Activated B cell treated with CpG ODN at 0.5 μM for 24 hours (primary cell): ENCODE results near the gene TRABD2B. TPM values are rescaled to one million over a fixed set of nuclear protein-coding genes. Genes with fewer than 3 reads are reported as not detected.

Source experiments
- ATAC-seq: fragments of 200-7000 bp; cut with Tn5 transposase; one replicate; pipeline ENCODE4 v1.10.0; 2021; ENCODE audit warnings: low read depth, mild to moderate bottlenecking, moderate library complexity
- CTCF ChIA-PET: fragments of 350-600 bp; sonication (Branson Sonifier 250); formaldehyde crosslinking; loops from one replicate; lab custom pipeline; 2021; ENCODE audit warnings: antibody characterized with exemption; lab: Charles Lee
- POLR2A ChIA-PET: fragments of 350-600 bp; sonication (Branson Sonifier 250); formaldehyde crosslinking; loops from one replicate; lab custom pipeline; 2021; ENCODE audit warnings: antibody characterized with exemption; lab: Charles Lee
- DNase-seq: peaks from one replicate; pipeline ENCODE4 v3.0.0; 2022
- H3K27ac Mint-ChIP-seq: one replicate; pipeline ENCODE4 v1.8.0; 2020; ENCODE audit warnings: mixed read lengths
- H3K27me3 Mint-ChIP-seq: one replicate; pipeline ENCODE4 v1.8.0; 2021; ENCODE audit warnings: mixed read lengths
- H3K36me3 Mint-ChIP-seq: one replicate; pipeline ENCODE4 v1.8.0; 2021; ENCODE audit warnings: low read depth, mixed read lengths
- H3K4me1 Mint-ChIP-seq: one replicate; pipeline ENCODE4 v1.8.0; 2021; ENCODE audit warnings: mixed read lengths
- H3K4me3 Mint-ChIP-seq: one replicate; pipeline ENCODE4 v1.8.0; 2020; ENCODE audit warnings: mild to moderate bottlenecking, mixed read lengths
- H3K9me3 Mint-ChIP-seq: one replicate; pipeline ENCODE4 v1.8.0; 2020; ENCODE audit warnings: mixed read lengths
- intact Hi-C: fragments of 100-400 bp; cut with micrococcal nuclease; formaldehyde crosslinking; loops from one replicate; pipeline ENCODE4 v1.15.1; 2024
- total RNA-seq: library from RNA; stranded (reverse); gene quantifications from 2 replicates; pipeline ENCODE4 v1.2.3, GENCODE V29; 2022
- TF ChIP-seq, protein P1 (sequence below): fragments of 200-600 bp; IDR thresholded peaks from one replicate; pipeline ENCODE4 v1.8.0; 2022; ENCODE audit warnings: antibody characterized with exemption, mild to moderate bottlenecking

Gene TRABD2B
- total RNA-seq, 1 donor from 2014 or later = not detected

DNA sequence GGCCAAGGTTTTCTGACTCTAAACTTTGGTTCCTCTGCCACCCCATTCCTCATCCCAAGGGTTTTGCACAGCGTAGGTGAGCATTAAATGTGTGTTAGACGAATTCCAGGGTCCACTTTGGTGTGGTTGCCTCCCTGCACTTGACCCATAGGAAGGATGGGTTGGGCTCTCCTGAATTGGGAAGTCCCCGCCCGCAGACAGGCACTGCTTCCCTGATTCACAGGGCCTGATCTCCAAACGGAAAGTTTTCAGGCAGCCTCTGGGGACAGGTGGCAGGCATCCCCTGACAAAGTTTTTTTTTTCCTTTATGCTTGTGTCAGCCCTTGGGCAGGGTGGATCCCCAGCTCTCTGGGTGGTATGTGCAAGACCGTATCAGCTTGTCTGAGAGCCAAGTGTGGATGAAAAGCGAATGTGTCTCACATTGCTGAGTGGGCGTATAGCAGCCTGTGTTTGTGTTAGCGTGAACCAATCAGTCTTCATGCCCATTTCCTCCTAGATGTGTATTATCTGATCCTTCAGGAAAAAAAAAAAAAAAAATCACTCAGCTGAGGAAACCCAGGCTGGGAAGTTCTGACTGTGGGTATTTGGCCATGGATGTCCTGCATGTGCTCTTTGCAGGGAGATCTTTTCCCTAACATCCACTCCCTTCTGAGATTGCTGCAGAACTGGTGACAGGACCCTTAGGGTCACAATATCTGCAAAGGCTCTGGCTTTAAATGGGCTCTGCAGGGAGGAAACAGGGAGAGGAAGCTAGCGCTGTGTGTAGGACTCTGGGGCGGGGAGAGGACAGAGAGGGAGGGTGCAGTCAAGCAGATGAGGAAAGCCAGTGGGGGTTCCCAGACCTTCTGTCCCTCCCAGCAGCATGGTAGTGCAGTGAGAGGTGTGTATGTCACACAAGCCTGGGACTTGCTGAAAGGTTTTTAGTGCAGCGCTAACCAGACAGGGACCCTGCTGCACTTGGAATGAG is 42.2 kb upstream of the TRABD2B start:
- TF ChIP-seq, protein P1, sequence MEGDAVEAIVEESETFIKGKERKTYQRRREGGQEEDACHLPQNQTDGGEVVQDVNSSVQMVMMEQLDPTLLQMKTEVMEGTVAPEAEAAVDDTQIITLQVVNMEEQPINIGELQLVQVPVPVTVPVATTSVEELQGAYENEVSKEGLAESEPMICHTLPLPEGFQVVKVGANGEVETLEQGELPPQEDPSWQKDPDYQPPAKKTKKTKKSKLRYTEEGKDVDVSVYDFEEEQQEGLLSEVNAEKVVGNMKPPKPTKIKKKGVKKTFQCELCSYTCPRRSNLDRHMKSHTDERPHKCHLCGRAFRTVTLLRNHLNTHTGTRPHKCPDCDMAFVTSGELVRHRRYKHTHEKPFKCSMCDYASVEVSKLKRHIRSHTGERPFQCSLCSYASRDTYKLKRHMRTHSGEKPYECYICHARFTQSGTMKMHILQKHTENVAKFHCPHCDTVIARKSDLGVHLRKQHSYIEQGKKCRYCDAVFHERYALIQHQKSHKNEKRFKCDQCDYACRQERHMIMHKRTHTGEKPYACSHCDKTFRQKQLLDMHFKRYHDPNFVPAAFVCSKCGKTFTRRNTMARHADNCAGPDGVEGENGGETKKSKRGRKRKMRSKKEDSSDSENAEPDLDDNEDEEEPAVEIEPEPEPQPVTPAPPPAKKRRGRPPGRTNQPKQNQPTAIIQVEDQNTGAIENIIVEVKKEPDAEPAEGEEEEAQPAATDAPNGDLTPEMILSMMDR = no peak
- Mint-ChIP-seq H3K4me3 (no peak overlapping the region), H3K36me3 (no peaks in the 10 kb centered on the region), H3K27ac (no peak overlapping the region), H3K9me3 (no peaks in the 10 kb centered on the region), H3K4me1 (no peaks in the 10 kb centered on the region), H3K27me3 (peaks cover 16% of the 10 kb centered on the region)
- DNase-seq (no peak), ATAC-seq (no peak)
- intact Hi-C loops = no loop called here
- POLR2A ChIA-PET = no interaction called here
- CTCF ChIA-PET = no interaction called here

DNA sequence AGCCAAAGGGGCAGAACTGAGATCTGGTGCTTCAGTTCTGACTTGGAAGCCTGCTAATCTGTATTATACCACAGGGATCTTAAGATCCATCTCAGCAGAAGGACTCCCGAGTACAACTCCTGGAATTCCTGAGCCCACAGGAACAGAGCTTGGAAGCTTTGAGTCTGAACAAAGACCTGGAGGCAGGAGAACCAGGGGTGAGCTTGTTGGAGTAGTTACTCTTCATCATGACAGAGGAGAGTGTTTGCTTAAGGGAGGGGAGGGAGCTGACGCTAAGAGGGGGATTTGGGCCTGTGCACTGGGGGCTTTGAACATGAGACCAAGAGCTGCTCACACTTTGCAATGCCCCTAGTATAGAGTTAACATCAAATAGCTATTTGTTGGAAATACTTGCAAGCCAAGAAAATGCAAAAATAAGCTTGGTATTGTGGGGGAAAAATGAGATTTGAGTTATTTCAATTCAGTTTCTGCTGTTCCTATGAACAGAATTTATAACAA is 41.1 kb upstream of the TRABD2B start:
- ATAC-seq = no peak
- Mint-ChIP-seq H3K27ac (no peak overlapping the region), H3K4me3 (no peak overlapping the region), H3K36me3 (no peaks in the 10 kb centered on the region), H3K4me1 (no peaks in the 10 kb centered on the region), H3K27me3 (peaks cover 16% of the 10 kb centered on the region), H3K9me3 (no peaks in the 10 kb centered on the region)
- ChIA-PET POLR2A (no interaction called here), CTCF (no interaction called here)
- intact Hi-C loops = no loop called here
- no peak for DNase-seq
- TF ChIP-seq, protein P1 = no peak

DNA sequence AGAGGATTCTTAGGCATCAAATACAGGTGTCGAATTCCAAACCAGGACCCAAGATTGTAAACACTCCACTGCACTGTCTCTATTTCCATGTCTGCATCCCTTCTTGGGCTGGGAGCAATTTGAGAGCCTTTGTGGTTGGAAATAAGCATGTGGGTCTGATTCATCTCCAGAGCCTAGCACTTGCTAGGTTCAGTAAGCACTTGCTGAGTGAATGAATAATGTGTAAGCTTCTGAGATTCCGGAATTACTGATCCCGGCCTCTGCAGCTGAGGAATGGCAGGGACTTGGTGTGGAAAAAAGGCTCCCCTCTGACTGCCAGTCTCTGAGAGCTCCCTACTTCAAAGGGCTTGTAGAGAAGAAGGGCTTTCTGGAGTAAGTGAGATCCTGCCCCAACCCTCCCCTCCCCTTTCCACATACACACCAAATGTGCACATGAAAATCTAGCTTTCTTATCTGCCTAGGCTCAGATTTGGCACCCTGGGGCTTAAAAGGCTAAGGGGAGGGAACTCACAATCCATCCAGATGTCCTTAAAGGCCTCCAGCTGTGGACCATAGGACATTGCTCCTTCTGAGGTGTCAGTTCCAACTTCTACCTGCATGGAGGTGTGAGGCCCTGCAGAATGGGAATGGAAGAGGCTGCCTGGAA is 39.6 kb upstream of the TRABD2B start:
- Mint-ChIP-seq H3K36me3 (no peaks in the 10 kb centered on the region), H3K4me3 (no peak overlapping the region), H3K27me3 (peaks cover 16% of the 10 kb centered on the region), H3K27ac (no peak overlapping the region), H3K4me1 (no peaks in the 10 kb centered on the region), H3K9me3 (no peaks in the 10 kb centered on the region)
- CTCF ChIA-PET = no interaction called here
- ATAC-seq (no peak), DNase-seq (no peak)
- POLR2A ChIA-PET = no interaction called here
- TF ChIP-seq, protein P1 = no peak
- intact Hi-C loops = no loop called here

DNA sequence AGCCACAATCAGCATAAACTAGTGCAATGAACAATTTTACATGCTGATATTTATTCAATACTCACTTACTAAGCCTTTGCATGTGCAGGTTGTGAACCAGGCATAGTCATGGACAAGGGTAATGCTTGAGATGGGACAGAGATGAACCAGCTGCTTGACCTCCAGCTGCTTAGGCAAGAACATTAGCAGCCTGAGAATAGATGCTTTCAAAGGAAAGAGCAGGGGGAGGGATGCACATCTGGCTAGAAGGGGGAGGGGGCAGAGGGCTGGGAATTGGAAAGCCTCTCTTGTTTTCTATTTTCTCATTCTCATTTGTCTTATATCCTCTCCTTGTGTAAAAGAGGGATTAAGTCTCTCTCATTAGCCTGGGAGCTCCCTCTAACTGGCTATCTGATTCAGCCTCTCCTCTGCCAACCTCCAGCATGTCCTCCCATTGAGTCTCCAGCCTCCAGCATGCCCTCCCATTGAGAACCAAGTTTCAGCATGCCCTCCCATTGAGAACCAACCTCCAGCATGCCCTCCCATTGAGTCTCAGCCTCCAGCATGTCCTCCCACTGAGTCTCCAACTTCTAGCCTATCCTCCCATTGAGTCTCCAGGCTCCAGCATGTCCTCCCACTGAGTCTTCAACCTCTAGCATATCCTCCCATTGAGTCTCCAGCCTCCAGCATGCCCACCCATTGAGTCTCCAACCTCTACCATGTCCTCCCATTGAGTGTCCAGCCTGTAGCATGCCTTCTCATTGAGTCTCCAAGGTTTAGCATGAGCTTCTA is 38.4 kb upstream of the TRABD2B start:
- no peaks in the 10 kb centered on the region for H3K36me3 Mint-ChIP-seq
- intact Hi-C loops = no loop called here
- ATAC-seq (no peak), DNase-seq (no peak)
- peaks cover 13% of the 10 kb centered on the region for H3K27me3 Mint-ChIP-seq
- no peak overlapping the region for H3K27ac Mint-ChIP-seq
- ChIA-PET POLR2A (no interaction called here), CTCF (no interaction called here)
- H3K4me3 Mint-ChIP-seq = no peak overlapping the region
- H3K4me1 Mint-ChIP-seq = no peaks in the 10 kb centered on the region
- TF ChIP-seq, protein P1 = no peak
- no peaks in the 10 kb centered on the region for H3K9me3 Mint-ChIP-seq
